Measurements from ENCODE around the gene MEF2A. TPM values are rescaled to one million over a fixed set of nuclear protein-coding genes. Genes with fewer than 3 reads are reported as not detected.

The MEF2A gene
- total RNA-seq, 1 experiment from 2014 or later: 30.7 TPM

DNA sequence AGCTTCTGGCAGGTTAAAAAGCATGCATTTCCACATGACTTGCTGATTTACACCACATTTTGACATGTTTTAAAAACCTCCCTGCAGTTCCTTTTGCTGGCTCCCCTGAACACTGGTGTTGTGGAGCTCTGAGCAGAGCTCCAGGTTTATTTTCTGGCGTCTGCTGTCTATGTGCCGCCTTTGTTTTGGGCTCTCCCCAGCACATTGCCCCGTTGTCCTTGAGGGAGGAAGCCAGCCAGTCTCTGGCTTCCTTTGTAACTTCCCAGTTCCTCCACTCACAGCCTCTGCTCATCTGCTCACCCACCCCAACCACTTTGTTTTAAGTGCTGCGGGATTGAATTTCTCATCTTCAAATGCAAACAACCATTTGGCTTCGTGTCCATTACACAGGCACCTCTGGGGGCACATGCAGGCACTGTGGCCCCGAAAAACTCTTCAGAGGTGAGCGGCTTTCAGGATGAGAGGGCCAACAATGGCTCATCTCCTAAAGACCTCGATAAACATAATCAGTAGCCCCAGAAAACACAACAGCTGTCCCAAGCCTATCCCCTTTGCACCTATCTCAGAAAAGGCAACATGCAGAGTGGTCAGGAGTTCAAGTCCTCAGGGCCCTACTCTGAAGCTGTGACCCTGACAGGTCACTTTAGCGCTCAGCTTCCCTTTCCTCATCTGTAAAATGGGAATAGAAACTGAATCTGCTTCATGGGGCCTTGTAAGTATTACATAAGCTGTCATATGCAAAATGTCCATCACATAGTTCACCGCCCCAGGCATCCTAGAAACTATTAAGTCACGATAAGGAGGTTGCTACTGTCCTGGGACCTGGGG, 1.3 kb upstream of the MEF2A start:
- no peak for DNase-seq (ENCODE audit: low spot score)

DNA sequence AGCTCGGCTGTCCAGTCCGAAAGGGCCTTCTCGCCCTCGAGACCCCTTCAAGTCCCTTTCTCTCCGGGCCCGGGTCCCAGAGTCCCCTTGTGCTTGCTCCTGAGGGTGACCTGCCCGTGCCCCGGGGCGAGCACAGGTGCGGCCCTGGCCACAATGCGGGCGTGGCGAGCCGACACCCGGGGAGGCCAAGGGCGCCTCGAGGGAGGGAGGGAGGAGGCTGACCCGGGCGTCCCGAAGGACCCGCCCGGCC, 810 bp upstream of the MEF2A start:
- Mint-ChIP-seq H3K4me1 (peaks cover 55% of the 10 kb centered on the region), H3K27me3 (ENCODE audit: low read depth) (no peaks in the 10 kb centered on the region), H3K27ac (no peak overlapping the region), H3K9me3 (no peaks in the 10 kb centered on the region), H3K36me3 (no peaks in the 10 kb centered on the region), H3K4me3 (peak overlapping the region; percentile 61)
- DNase-seq (ENCODE audit: low spot score) (peak; percentile 51), ATAC-seq (peak; percentile 50; the same call in 1 of the 2 replicates)
- TF ChIP-seq, protein P1, sequence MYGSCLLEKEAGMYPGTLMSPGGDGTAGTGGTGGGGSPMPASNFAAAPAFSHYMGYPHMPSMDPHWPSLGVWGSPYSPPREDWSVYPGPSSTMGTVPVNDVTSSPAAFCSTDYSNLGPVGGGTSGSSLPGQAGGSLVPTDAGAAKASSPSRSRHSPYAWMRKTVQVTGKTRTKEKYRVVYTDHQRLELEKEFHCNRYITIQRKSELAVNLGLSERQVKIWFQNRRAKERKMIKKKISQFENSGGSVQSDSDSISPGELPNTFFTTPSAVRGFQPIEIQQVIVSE (CRISPR knock-in tag; IDR thresholded peaks at IDR 0.05; ENCODE audit: borderline replicate concordance): no peak
- peak; percentile 40; the same call in 1 of the 2 replicates for TF ChIP-seq ZNF423 (CRISPR knock-in tag; IDR thresholded peaks at IDR 0.05)
- ChIA-PET CTCF (interaction anchor here (1.5 to 3.7 kb wide), 2 partner anchors 139 to 156 kb away, joined by 5 to 24 read pairs; no protein-coding TSS in a partner anchor), POLR2A (interaction anchor here (1.4 kb wide), 1 partner anchor 168 kb away, joined by 4 read pairs; the partner anchor contains the start of gene LYSMD4)

More for the DNA sequence above, 1.3 kb upstream of the MEF2A start:
- Mint-ChIP-seq H3K27ac (peak overlapping the region; percentile 75; the same call in 1 of the 2 replicates), H3K9me3 (no peaks in the 10 kb centered on the region), H3K27me3 (ENCODE audit: low read depth) (no peaks in the 10 kb centered on the region), H3K36me3 (no peaks in the 10 kb centered on the region), H3K4me3 (peak overlapping the region; percentile 61), H3K4me1 (peaks cover 54% of the 10 kb centered on the region)
- ChIA-PET POLR2A (interaction anchor here (1.4 kb wide), 1 partner anchor 169 kb away, joined by 4 read pairs; the partner anchor contains the start of gene LYSMD4), CTCF (interaction anchor here (0.7 to 3.7 kb wide), 3 partner anchors 139 to 173 kb away, joined by 3 to 24 read pairs (median 5); no protein-coding TSS in a partner anchor)
- 0 out of 2 replicates have a peak, but pooled peaks have one; percentile 6 for ATAC-seq
- TF ChIP-seq ZNF396 (CRISPR knock-in tag; IDR thresholded peaks at IDR 0.05; ENCODE audit: borderline replicate concordance) (no peak), ZNF121 (CRISPR knock-in tag; IDR thresholded peaks at IDR 0.05) (0 out of 2 replicates have a peak, but pooled peaks have one; percentile 9), RELA (CRISPR knock-in tag; IDR thresholded peaks at IDR 0.05; ENCODE audit: borderline replicate concordance) (no peak), JAZF1 (CRISPR knock-in tag; IDR thresholded peaks at IDR 0.05) (no peak), PRRX2 (CRISPR knock-in tag; IDR thresholded peaks at IDR 0.05) (no peak)

DNA sequence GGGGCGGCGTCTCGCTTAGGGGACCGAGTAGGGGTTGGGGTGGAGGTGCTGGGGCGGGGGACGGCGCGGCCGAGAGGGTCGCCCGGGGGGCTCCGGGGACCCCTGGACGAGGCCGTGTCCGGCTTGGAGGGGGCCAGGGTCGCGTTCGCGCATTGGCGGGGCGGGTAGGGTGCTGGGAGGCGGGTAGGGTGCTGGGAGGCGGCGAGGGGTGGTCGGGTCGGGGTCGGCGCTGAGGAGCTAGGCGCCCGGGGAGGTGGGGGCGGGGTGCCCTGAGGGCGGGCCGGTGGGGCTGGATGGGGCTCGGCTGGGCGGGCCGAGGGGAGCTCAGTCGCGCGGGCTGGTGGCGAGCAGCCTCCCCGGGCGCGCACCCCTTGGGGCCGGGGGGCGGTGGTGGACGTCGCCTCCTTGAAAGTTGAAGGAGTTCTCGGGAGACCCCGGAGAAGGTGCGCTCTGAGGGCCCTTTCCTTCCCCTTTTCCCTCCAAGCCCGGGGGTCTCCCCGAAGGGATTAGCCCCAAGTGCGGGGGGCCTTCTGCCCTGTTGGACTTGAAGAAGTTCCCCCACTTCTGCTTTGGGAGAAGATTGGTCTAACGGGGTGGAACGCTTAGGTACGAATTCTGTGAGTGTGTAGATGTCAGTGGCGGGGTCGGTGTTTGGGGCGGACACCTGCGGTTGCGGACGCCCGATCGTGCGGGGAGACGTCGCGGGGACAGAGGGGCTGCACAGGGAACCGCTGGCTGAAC, 543 bp downstream of the MEF2A start:
- peak; percentile 4; the same call in 1 of the 2 replicates for ATAC-seq
- no peaks in the 10 kb centered on the region for H3K36me3 Mint-ChIP-seq
- POLR2A ChIA-PET: interaction anchor here (1.9 kb wide), 1 partner anchor 138 kb away, joined by 5 read pairs; no protein-coding TSS in a partner anchor
- H3K9me3 Mint-ChIP-seq: no peaks in the 10 kb centered on the region
- peak overlapping the region; percentile 99 for H3K4me3 Mint-ChIP-seq
- H3K4me1 Mint-ChIP-seq: peaks cover 68% of the 10 kb centered on the region
- peak; percentile 23 for DNase-seq (ENCODE audit: low spot score)
- CTCF ChIA-PET: interaction anchor here (0.5 to 2.3 kb wide), 6 partner anchors 12 to 294 kb away, joined by 3 to 12 read pairs (median 3); partner anchors contain the start of gene LYSMD4
- no peaks in the 10 kb centered on the region for H3K27me3 Mint-ChIP-seq (ENCODE audit: low read depth)
- H3K27ac Mint-ChIP-seq: peak overlapping the region; percentile 93
- TF ChIP-seq, protein P2, sequence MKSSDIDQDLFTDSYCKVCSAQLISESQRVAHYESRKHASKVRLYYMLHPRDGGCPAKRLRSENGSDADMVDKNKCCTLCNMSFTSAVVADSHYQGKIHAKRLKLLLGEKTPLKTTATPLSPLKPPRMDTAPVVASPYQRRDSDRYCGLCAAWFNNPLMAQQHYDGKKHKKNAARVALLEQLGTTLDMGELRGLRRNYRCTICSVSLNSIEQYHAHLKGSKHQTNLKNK (CRISPR knock-in tag; IDR thresholded peaks at IDR 0.05): no peak
- TF ChIP-seq NFATC4 (CRISPR knock-in tag; IDR thresholded peaks at IDR 0.05) (no peak), NR2C2 (CRISPR knock-in tag; IDR thresholded peaks at IDR 0.05) (no peak), ZNF219 (CRISPR knock-in tag; IDR thresholded peaks at IDR 0.05; ENCODE audit: borderline replicate concordance) (0 out of 2 replicates have a peak, but pooled peaks have one; percentile 32), ZNF671 (CRISPR knock-in tag; IDR thresholded peaks at IDR 0.05) (no peak), ETV6 (CRISPR knock-in tag; IDR thresholded peaks at IDR 0.05) (no peak), TCF7 (CRISPR knock-in tag; IDR thresholded peaks at IDR 0.05; ENCODE audit: low read depth) (no peak)
- TF ChIP-seq, protein P3, sequence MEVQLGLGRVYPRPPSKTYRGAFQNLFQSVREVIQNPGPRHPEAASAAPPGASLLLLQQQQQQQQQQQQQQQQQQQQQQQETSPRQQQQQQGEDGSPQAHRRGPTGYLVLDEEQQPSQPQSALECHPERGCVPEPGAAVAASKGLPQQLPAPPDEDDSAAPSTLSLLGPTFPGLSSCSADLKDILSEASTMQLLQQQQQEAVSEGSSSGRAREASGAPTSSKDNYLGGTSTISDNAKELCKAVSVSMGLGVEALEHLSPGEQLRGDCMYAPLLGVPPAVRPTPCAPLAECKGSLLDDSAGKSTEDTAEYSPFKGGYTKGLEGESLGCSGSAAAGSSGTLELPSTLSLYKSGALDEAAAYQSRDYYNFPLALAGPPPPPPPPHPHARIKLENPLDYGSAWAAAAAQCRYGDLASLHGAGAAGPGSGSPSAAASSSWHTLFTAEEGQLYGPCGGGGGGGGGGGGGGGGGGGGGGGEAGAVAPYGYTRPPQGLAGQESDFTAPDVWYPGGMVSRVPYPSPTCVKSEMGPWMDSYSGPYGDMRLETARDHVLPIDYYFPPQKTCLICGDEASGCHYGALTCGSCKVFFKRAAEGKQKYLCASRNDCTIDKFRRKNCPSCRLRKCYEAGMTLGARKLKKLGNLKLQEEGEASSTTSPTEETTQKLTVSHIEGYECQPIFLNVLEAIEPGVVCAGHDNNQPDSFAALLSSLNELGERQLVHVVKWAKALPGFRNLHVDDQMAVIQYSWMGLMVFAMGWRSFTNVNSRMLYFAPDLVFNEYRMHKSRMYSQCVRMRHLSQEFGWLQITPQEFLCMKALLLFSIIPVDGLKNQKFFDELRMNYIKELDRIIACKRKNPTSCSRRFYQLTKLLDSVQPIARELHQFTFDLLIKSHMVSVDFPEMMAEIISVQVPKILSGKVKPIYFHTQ (CRISPR knock-in tag; IDR thresholded peaks at IDR 0.05): no peak
